ENCODE results near the gene RMRP.
A peak's percentile ranks its signal among the peaks of the same experiment; 100 is the strongest.

Gene RMRP

DNA sequence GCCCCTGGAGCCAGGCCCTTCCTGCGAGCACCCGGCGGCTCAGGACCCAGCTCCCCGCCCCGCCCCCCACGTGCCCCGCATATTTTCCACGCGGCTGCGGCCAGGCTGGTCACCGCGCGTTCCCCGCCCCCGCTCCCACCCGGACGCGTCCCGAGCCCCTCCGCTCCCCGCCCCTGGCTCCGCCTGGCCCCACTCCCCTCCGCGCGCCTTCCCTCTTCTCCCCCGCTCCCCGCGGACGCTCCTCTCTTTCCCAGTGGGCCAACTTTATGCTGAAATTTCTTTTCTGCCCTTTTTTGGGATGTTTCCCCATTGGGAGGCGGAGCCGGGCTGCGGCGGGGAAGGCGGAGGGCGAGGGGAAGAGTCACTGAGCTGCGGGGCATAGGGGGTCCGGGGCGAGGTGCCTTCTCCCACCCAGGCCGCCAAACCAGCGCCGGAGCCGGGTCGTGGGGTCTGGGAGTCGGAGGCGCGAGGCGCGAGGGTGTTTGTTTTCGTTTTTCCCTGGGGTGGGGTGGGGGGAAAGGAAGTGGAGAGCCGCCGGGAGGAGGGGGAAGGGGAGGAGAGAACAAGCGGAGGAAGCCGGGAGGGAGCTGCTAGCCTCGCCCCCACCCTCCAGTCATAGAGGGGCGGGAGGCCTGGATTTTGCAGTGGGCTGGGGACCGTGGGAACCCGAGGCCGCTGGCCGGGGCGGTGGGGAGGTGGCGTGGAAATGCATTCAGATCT, 33.0 kb upstream of the RMRP start:
- peak overlapping the region; percentile 74 for H3K4me3 ChIP-seq (ENCODE audit: low read length)
- no peak for TF ChIP-seq ZNF274 (IDR thresholded peaks at IDR 0.05; ENCODE audit: low read depth, low read length)

DNA sequence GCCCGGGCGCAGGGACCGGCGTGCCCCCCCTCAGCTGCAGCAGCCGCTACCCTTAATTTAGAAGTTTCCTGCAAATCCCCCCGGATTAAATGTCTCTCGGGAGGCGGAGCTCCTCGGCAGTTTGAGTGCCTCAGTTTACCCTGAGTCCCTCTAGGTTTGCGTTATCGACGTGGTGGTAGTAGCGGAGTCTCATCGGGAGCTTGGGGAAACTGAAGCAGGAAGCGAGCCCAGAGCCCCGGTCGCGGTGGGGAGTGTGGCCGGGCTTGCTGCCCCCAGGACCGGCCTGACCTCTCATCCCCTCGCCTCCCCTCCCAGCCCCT, 32.4 kb upstream of the RMRP start:
- TF ChIP-seq ZNF274 (IDR thresholded peaks at IDR 0.05; ENCODE audit: low read depth, low read length) = no peak
- H3K4me3 ChIP-seq (ENCODE audit: low read length) = peak overlapping the region; percentile 74

- peak within 1 kb of the TSS; percentile 74 for H3K4me3 ChIP-seq (ENCODE audit: low read length)
- no peak for TF ChIP-seq ZNF274 (IDR thresholded peaks at IDR 0.05; ENCODE audit: low read depth, low read length)
These were observed 31.9 kb upstream of the RMRP start, which contains the start of gene TPM2 for GRCh38 chr9:35689542-35690293. TPM2 (minus strand) TSS chr9:35689925; CDS start chr9:35689817, 108 bp downstream.

DNA sequence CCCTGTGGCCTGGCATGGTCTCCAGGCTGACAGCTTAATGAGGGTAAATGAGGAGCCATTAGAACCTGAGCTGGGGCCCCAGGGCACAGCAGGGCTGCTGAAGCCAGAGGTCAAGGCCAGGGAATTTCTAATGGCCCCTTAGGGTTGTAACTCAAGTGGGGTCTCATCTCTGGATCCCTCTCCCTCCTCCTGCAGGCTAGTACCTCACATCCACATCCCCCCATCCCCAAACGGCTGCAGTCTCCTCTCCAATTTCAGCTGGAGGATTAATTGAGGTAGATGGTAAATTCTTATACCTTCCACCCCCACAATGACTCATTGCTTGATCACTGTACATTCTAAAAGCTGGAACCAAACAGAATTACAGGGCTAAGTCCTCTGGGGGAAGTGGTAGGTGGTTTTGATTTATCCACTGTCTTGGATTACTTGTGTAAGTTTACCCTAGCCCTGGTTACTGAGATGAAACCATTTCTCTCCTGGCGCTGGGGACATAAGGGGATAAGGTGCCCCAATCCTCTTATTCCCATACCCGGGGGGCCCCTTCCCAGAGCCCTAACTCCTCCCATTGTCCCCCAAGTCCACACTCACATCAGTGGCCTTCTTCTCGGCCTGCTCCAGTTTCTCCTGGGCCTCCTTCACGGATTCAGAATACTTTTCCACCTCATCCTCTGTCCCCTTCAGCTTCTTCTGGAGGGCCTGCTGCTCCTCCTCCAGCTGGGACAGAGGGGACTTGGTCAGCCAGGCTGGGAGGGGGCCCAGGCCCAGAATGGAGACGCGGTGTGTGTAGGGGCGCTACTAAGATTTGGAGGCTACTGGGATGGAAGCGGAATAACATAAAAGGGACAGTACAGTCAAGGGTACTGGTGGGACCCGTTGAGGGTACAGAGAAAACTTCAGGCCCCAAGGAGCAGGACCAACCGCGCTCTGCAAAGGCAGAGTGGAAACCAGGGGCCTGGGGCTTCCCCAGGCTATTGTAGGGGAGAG, 31.0 kb upstream of the RMRP start:
- H3K4me3 ChIP-seq (ENCODE audit: low read length) = no peak overlapping the region

DNA sequence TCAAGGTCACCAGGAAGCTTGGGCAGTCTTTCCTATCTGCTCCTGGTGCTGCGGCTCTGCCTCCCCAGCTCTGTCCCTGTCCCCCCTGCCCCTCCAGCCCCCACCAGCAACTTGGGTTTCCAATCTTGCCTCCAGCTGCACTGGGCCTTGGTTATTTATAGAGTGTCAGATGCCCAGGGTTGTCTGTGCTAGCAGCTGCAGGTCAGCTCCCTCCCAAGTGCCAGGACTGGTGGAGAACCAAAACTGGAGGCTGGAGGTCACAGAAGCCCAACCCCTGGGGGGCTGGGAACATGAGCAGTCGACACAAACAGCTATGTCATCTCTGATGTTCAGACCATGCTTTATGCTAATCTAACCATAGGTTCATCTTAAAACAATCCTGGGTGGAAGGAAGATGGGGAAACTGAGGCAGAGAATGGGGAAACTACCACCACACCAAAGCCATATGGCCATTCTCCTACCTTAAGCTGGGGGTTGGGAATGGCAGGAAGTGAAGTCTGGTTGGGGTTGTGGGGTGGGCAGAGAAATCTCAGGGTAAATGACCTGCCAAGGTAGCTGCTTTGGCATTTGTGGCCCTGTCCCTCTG, 30.2 kb upstream of the RMRP start:
- no peak overlapping the region for H3K4me3 ChIP-seq (ENCODE audit: low read length)
- no peak for TF ChIP-seq ZNF274 (IDR thresholded peaks at IDR 0.05; ENCODE audit: low read depth, low read length)

More for the DNA sequence above, 31.0 kb upstream of the RMRP start:
- TF ChIP-seq ZNF274 (IDR thresholded peaks at IDR 0.05; ENCODE audit: low read depth, low read length) = no peak

- no peak for TF ChIP-seq ZNF274 (IDR thresholded peaks at IDR 0.05; ENCODE audit: low read depth, low read length)
- no peak overlapping the region for H3K4me3 ChIP-seq (ENCODE audit: low read length)
These were observed 29.5 kb upstream of the RMRP start for GRCh38 chr9:35687306-35687705.

DNA sequence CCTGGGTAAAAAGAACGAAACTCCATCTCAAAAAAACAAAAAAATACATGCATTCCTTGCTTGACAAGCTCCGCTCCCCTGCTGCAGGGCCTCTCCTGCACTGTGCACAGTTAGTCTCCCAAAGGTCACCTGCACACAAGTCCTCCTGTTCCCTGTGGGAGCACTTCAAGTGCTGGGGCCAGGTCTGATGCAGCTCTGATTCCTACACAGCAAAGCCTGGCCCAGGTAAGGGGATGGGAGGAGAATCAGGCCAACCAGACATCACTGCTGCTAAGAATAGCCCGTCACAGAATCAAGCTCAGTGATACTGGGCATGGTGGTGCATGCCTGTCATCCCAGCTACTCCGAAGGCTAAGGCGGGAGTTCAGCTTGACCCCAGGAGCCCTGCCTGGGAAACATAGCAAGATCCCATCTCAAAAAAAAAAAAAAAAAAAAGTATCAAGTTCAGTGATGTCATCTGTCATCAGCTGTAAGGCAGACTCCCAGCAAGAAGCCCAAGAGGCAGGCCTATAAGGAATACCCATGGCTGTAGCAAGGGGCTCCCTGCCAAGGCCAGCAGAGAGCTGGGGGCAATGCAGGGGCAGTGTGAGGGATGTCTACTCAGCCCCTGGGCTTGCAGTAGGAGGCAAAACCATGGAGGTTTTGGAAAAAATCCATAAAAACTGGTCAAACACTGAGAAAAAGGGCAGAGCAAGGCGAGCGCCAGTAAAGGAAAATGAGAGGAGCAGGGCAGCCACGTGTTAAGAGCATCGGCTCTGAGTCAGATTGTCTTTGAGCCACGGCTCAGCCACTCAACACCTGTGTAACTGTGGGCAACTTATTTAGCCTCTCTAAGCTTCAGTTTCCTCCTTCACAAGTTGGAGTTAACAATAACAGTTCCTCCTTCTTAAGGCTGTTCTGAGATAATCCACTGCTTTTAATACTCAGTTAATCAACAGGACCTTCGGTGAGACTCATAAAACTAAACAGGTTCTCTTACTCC, 28.7 kb upstream of the RMRP start:
- TF ChIP-seq ZNF274 (IDR thresholded peaks at IDR 0.05; ENCODE audit: low read depth, low read length) = no peak
- H3K4me3 ChIP-seq (ENCODE audit: low read length) = no peak overlapping the region

- no peak for TF ChIP-seq ZNF274 (IDR thresholded peaks at IDR 0.05; ENCODE audit: low read depth, low read length)
- no peak overlapping the region for H3K4me3 ChIP-seq (ENCODE audit: low read length)
These were observed 27.7 kb upstream of the RMRP start for GRCh38 chr9:35685506-35685905.

GRCh38 chr9:35684921-35685320, 27.1 kb upstream of the RMRP start:
- TF ChIP-seq ZNF274 (IDR thresholded peaks at IDR 0.05; ENCODE audit: low read depth, low read length) = no peak
- no peak overlapping the region for H3K4me3 ChIP-seq (ENCODE audit: low read length)

GRCh38 chr9:35683323-35683722, 25.5 kb upstream of the RMRP start:
- no peak overlapping the region for H3K4me3 ChIP-seq (ENCODE audit: low read length)
- TF ChIP-seq ZNF274 (IDR thresholded peaks at IDR 0.05; ENCODE audit: low read depth, low read length) = no peak

- TF ChIP-seq ZNF274 (IDR thresholded peaks at IDR 0.05; ENCODE audit: low read depth, low read length) = no peak
- no peak overlapping the region for H3K4me3 ChIP-seq (ENCODE audit: low read length)
These were observed 24.9 kb upstream of the RMRP start for GRCh38 chr9:35682520-35683315.

DNA sequence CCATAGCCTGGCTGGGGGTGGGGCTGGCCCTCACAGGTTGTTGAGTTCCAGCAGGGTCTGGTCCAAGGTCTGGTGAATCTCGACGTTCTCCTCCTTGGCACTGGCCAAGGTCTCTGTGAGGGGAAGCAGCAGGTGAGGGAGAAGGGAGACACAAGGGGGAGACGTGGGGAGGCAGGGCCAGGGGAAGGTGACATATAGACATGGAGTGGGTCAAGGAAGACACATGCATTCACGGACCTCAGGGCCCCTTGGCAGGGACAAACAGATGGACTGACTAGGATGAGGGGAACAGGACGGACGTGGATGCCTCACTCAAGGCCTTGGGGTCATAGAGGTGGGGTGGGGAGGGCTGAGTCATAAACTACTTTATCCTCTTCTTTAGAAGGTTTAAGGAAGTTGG, 24.2 kb upstream of the RMRP start:
- TF ChIP-seq ZNF274 (IDR thresholded peaks at IDR 0.05; ENCODE audit: low read depth, low read length) = no peak
- H3K4me3 ChIP-seq (ENCODE audit: low read length) = no peak overlapping the region

Measured in GM08714 (cell line).